ENCODE measurements around the gene MYCN.

MYCN gene

DNA sequence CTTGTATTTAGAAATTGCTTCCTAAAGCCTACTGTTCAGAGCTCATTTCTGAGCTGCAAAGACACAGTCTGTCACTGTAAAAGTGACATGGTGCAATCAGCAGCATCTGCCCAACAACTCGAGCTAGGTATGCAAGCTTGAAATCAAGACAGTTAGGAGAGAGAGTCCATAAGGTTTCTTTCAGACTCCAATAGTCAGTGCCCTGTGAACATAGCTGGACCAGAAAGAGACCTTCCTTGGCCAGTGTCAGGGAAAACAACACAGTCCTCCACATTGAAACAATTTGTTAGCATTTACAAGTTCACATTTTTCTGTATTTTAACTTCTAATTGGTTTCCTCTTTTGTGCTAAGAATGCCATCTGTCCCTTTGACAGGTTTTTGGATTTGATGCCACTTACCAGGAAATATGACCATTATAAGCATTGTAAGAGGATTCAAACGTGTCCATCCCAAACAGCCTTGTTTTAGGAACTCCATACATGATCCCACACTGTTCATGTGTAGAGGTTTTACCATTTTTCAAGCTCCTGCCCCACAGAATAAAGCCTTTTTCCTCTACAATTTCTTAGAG, 8.9 kb upstream of the MYCN start:
- DNase-seq (ENCODE audit: low read depth) = no peak

DNA sequence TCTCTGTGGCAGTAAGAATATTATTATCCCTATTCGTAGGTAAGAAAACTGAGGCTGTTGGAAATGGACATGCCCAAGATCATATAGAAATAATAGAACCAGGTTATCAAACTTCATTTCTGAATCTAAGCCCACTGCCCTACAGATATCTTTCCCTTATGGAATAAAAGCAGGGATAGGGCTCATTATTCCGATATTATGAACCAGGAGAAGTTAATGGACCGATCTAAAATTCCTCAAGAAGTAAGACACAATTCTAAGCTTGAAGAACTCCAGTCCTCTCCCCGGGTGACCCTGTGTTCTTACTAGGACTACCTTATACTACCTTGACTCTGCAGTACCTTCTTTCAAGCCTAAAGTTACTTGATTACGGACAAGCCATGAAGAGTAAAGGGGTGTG, 8.4 kb upstream of the MYCN start:
- DNase-seq (ENCODE audit: low read depth) = no peak

DNA sequence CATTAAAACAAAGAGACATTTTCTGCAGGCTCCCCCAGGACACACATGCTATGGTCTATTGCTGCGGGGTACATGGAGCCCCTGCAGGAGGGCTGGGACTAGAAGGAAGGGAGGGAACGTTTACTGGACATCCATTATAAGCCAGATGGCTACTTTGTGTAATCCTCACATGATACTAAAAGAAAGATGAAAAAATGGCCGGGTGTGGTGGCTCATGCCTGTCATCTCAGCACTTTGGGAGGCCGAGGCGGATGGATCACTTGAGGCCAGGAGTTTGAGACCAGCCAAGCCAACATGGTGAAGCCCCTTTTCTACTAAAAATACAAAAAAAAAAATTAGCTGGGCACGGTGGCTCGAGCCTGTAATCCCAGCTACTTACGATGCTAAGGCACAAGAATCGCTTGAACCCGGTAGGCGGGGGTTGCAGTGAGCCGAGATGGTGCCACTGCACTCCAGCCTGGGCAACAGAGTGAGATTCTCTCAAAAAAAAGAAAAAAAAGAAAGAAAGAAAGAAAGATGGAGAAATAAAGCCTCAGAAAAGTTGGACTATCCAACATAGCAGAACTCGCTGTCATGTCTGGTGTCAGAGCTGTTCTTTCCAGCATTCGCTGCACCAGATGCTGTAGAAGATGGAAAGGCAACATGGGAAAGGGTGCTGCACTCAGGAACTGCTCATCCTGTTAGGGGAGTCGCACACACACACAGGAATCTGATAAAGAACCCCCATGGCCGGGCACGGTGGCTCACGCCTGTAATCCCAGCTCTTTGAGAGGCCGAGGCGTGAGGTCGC, 7.8 kb upstream of the MYCN start:
- no peak for DNase-seq (ENCODE audit: low read depth)

DNA sequence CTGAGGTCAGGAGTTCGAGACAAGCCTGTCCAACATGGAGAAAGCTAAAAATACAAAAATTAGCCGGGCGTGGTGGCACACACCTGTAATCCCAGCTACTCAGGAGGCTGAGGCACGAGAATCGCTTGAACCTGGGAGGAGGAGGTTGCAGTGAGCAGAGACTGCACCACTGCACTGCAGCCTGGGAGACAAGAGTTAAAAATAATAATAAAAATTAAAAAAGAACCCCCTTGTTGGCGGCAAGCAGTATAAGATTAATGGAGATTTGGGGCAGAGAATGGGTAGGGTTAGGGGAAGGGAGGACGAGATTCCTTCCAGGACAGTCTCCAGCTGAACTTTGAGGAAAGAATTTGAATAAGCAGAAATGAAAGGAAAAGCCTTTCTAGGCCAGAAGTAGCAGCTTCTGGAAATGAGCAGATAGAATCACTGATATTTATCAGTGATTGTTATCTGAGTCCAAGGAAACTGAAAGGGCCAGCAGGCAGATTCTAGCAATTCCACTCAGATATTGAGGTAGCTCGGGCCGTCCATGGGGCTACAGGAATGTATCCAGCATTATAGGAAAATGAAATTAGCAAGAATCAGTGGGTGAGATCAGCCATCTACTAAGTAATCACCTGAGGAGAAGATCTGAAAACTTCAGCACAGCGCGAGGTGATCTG, 7.0 kb upstream of the MYCN start:
- no peak for DNase-seq (ENCODE audit: low read depth)

DNA sequence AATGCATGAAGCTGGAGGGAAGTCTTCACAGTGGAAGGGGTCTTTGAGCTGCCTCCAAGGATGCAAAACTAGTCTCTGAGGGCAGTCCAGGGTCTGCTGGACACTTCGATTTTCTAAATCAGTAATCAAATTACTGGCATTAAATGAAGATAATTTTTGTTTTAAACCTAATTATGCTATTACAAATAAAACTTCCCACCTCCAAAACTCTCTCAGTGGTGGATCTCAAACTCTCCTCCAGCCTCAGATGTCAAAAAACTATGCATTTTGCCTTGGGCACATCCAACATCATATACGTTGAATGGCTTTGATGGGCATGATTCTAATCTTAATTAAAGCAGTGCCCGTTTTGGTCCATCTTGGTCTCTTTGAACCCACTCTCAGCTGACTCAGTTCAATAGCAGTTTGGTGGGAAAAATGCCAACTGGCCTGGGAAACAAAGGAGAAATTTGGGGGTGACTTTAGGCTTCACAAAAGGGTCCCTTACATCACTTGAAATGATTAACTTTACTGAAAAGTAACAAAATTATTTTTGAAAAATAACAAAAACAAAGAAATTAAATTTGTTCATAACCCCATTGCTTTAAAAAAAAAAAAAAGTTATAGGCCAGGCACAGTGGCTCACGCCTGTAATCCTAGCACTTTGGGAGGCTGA, 5.9 kb upstream of the MYCN start:
- DNase-seq (ENCODE audit: low read depth) = no peak

DNA sequence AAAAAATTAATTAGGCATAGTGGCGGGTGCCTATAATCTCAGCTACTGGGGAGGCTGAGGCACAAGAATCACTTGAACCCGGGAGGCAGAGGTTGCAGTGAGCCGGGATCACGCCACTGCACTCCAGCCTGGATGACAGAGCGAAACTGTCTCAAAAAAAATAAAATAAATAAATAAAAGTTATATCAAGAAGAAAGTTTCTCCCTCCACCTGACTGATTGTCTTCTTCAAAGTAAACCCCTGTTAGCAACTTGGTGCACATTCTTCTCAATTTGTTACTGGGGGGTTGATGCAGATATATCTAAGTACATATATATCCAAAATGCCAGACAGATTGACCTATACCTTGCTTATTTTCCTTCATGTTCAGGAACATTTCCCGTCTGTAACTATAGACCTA, 5.2 kb upstream of the MYCN start:
- DNase-seq (ENCODE audit: low read depth) = no peak

DNA sequence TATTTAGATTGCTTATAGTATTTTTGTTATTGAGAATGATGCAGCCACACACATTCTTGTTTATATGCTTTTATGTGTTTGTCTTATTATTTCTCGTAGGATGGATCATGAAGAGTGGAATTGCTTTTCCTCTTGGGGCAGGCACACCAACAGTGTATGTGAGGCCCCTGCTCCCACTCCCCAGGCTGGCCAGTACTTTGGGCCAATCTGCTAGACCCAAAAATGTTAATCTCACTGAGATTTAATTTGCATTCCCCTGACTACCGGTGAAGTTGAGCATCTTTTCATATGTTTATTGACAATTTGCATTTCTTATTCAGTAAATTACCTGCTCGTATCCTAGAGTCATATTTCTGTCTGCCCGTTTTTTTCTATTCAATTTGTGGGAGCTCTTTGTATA, 4.7 kb upstream of the MYCN start:
- no peak for DNase-seq (ENCODE audit: low read depth)

DNA sequence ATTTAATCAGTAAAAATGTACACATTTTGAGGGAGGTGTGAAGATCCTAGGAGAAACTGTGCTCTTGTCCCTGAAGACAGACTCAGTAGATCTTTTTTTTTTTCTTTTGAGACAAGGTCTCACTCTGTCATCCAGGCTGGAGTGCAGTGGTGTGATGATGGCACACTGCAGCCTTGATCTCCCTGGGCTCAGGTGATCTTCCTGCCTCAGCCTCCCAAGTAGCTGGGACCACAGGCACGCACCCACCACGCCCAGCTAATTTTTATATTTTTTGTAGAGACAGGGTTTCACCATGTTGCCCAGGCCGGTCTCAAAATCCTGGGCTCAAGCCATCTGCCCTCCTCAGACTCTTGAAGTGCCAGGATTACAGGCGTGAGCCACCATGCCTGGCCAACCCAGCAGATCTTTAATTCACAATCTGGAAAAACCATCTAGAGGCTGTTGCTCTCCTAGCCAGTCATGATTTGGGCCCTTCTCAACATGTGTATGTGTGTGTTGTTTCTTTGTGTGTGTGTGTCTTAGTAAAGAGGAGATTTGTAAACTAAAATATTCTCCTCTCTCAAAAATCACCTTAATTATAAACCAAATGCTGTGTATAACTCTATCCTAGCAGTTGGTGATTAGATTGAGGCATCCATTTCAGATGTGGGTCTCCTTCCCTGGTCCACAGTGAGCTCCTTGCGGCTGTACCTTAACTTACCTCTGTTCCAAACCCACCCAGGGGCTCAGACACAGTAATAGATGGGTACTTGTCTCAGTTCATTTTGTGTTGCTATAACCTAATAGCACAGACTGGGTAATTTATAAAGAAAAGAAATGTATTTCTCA, 3.9 kb upstream of the MYCN start:
- DNase-seq (ENCODE audit: low read depth) = no peak

DNA sequence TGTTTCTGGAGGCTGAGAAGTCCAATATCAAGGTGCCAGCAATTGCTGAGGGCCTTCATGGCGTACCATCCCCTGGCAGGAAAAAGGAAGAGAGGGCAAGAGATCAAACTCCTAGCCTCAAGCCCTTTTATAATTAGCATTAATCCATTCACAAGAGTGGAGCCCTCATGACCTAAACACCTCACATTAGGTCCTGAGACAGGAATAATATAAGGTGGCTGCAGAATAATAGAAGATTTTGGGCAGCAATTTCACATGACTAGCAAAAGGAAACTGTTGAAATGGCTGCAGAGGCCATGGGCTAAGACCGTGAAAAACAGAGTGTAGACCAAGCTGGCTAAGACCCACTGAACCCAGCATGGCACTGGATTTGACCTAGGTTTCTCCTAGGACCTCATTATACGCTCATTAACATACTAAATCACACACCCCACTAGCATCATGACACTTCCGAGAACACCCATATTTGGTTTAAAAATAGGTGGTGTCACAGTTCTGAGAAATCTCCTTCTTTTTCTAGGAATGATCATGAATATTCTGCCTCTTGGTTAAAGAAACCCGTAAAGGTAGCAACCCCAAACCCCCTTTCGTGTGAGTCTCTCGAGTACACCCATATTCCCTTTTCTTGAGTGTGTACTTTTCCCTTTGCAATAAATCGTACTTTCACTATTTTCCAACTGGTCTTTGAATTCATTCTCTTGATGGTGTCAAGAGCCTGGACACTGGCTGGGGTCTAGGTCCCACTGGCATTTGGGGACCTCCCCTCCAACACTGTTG, 3.1 kb upstream of the MYCN start:
- DNase-seq (ENCODE audit: low read depth) = no peak

DNA sequence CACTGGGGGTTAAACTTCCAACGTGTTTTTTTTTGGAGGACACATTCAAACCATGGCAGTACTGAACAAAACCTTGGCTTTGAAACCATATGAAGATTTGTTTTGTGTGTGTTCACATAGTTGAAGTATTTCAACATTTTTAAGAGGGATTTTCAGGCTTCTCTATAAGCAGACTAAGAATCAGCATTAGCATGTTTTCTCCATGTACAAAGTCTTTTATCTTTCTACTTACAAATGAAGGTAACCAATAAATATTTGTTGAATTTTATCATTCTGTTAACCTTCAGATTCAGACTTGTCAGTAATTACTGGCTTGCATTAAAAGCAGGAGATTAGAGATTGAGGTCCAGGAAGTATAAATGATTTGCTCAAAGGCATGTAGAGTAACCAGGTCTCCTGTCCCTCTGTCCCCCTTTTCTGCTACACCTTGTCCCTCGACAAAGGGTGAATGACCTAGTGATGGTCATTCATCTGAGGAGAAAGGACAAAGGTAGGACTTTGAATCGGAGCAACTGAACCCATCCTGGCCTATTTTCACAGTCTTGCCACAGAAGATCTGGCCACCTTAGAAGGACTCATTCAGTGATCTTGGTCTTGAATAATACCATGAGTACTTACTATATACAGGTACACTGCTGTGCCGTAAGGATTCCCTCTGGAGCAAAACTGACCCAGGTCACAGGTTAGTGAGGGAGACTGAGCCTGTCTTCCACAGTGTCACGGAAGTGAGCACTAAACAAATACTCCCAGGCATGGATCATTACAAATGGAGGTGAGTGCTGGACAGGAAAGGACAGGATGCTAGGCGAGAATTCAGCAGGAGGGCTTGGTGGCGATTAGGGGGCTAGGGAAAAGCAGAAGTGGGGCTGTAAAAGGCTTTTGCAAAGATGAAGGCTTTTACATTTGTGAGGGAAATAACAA, 2.2 kb upstream of the MYCN start:
- no peak for DNase-seq (ENCODE audit: low read depth)

DNA sequence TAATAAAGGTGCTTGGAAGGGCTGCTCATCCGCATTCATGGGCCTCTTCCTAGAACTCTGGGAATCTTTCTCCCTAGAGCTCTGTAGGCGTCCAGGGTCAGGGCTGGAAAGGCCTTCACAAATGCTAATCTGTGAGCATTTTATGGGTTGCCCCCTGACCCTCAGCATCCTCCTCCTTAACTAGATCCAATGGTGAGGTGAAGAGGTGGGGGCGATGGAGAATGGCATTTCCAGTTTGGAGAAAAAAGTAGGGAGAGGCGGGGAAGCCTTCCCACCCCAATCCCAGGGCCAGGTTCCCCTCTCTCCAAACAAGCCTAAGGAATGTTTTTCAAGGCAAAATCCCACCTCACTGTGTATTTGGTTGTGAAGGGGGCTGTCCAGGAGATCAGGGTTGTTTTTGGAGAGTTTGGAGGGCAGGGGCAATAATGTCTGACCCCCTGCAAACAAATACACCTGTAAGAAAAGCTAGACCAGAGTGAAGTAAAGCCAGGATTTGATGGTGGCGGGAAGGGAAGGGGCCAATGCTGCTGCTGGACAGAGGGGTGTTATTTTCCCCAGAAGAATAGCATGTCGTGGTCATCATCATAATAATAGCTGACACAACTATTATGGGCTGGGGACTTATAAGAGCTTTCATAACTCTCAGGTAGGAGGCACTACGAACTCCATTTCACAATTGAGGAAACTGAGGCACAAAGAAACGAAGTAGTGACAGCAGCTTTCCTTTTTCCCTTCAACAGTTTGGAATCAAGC, 1.4 kb upstream of the MYCN start:
- no peak for DNase-seq (ENCODE audit: low read depth)

DNA sequence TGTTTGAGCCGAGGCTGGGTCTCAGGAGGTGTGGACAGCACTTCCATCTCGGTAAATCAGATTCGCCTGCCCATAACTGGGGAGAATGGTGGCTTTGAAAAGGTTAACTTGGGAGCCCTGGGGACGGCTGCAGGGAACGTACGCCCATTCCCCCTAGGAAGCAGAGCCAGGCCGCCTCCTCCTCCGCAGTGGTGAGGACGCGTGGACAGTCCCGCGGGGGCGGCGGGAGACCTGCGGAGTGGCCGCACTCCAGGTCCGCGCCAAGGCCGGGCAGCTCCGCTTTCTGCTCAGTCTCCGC, 845 bp upstream of the MYCN start:
- no peak for DNase-seq (ENCODE audit: low read depth)

DNA sequence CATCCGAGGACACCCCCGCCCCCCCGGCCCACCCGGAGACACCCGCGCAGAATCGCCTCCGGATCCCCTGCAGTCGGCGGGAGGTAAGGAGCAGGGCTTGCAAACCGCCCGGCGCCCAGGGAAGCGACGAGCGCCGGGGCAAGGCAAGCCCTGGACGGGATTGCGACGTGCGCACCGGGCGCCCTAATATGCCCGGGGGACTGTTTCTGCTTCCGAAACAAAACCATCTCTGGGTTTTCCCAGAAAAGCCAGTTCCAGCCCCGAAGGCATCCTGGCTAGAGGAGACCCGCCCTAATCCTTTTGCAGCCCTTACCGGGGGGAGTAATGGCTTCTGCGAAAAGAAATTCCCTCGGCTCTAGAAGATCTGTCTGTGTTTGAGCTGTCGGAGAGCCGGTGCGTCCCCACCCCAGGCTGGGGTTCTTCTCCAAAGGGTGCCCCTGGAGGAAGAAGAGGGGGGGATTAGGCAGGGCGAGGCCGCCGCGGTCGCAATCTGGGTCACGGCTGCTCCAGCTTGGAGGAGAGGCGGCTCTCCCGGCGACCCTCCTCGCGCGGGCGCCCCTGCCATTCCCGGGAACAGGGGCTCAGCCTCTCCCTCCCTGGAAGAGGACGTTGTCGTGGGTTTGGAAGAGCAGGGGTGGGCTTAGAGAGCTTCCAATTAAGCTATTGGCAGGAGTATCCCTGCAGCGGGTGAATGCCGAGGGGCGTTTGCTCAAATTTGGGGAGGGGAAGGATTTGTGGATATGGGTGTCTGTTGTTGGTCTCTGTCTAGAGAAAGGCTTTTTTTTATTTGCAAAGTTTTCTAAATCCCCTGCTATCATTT, 521 bp downstream of the MYCN start:
- DNase-seq (ENCODE audit: low read depth) = no peak

DNA sequence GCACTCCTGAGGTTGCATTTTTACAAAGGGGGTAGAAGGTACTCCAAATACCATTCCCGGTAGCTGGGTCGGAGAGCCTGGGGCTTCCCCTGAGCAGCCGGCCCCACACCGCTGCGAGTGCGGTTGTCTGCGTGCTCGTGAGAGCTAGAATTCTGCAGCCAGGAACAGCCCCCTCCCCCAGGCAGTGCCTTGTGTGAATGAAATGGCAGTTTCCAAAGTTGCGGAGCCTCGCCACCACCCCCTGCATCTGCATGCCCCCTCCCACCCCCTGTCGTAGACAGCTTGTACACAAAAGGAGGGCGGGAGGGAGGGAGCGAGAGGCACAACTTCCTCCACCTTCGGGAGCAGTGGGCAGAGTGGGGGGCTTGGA, 1.1 kb downstream of the MYCN start:
- DNase-seq (ENCODE audit: low read depth) = no peak

DNA sequence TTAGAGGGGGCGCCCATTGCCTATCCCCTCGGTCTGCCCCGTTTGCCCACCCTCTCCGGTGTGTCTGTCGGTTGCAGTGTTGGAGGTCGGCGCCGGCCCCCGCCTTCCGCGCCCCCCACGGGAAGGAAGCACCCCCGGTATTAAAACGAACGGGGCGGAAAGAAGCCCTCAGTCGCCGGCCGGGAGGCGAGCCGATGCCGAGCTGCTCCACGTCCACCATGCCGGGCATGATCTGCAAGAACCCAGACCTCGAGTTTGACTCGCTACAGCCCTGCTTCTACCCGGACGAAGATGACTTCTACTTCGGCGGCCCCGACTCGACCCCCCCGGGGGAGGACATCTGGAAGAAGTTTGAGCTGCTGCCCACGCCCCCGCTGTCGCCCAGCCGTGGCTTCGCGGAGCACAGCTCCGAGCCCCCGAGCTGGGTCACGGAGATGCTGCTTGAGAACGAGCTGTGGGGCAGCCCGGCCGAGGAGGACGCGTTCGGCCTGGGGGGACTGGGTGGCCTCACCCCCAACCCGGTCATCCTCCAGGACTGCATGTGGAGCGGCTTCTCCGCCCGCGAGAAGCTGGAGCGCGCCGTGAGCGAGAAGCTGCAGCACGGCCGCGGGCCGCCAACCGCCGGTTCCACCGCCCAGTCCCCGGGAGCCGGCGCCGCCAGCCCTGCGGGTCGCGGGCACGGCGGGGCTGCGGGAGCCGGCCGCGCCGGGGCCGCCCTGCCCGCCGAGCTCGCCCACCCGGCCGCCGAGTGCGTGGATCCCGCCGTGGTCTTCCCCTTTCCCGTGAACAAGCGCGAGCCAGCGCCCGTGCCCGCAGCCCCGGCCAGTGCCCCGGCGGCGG, 1.7 kb downstream of the MYCN start:
- no peak for DNase-seq (ENCODE audit: low read depth)

DNA sequence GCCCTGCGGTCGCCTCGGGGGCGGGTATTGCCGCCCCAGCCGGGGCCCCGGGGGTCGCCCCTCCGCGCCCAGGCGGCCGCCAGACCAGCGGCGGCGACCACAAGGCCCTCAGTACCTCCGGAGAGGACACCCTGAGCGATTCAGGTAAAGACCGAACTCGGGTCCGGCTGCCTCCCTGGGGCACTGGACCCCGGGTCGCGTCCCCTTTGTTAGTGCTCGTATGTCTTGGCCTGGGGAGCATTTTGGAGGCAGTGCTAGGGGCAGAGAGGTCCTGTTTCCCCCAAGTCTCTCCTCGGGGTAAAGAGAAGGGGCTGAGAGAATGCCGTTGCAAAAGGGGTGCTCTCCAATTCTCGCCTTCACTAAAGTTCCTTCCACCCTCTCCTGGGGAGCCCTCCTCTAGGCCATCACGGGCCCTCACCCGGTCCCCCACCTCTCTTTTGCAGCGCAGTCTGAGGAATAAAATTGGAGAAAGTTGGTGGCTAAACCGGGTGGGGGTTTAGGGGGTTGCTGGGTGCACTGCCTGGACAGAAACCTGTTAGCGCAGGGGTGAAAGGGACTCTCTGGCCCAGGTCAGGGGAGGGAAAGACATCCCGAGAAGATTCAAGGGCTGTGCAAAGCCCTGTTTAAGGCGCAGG, 2.5 kb downstream of the MYCN start:
- no peak for DNase-seq (ENCODE audit: low read depth)

Data from EH (cell line).